ENCODE results near the gene SCN3A.

The SCN3A gene

GRCh38 chr2:165044505-165045303, 159.1 kb downstream of the SCN3A start:
- Histone ChIP-seq H3K9me3 (ENCODE audit: control insufficient read depth, low read depth, low read length) (no peaks in the 10 kb centered on the region), H3K36me3 (ENCODE audit: control insufficient read depth, low read depth, low read length) (no peaks in the 10 kb centered on the region), H3K27me3 (ENCODE audit: control insufficient read depth, insufficient read depth, low read length) (no peaks in the 10 kb centered on the region), H3K27ac (ENCODE audit: low read length) (no peak overlapping the region), H3K4me3 (ENCODE audit: low read length) (no peak overlapping the region), H3K4me1 (ENCODE audit: control insufficient read depth, low read depth, low read length) (no peaks in the 10 kb centered on the region), H3K9ac (ENCODE audit: low read length) (no peak overlapping the region)
